CD4-positive, alpha-beta T cell (primary cell): ENCODE results near the gene PTGR2. TPM values are rescaled to one million over a fixed set of nuclear protein-coding genes. Genes with fewer than 3 reads are reported as not detected.
A peak's percentile ranks its signal among the peaks of the same experiment; 100 is the strongest.

Experiments
- ATAC-seq: fragments of 200-7000 bp; cut with Tn5 transposase; one replicate; pipeline ENCODE4 v1.10.0; 2022; ENCODE audit warnings: mild to moderate bottlenecking; ENCODE audit not compliant: poor library complexity
- CTCF ChIA-PET: fragments of 350-600 bp; sonication (Branson Sonifier 250); formaldehyde crosslinking; loops from one replicate; lab custom pipeline; 2021; ENCODE audit warnings: antibody characterized with exemption, inconsistent platforms; lab: Charles Lee
- POLR2A ChIA-PET: fragments of 350-600 bp; sonication (Branson Sonifier 250); formaldehyde crosslinking; loops from one replicate; lab custom pipeline; 2021; ENCODE audit warnings: antibody characterized with exemption, inconsistent platforms; lab: Charles Lee
- DNase-seq, 14 experiments: peaks; one replicate each; pipeline ENCODE4 v3.0.0-alpha.2; 2013 to 2020; ENCODE audit warnings: mixed read lengths in 2 of 14
- H3K27ac ChIP-seq, 2 donors: one replicate each; pipeline versions ENCODE4 v1.5.1 to v1.7.0; 2013; ENCODE audit warnings: low read length in 2 of 2, low read depth in 1 of 2, mild to moderate bottlenecking in 1 of 2
- H3K27me3 ChIP-seq, 2 experiments: 1 replicate in 1 of 2; 2 replicates in 1 of 2; pipeline versions ENCODE4 v1.6.1 to v1.7.0; 2013; ENCODE audit warnings: low read length in 2 of 2, control low read depth in 1 of 2, mild to moderate bottlenecking in 1 of 2, moderate library complexity in 1 of 2; ENCODE audit not compliant: insufficient read depth in 2 of 2, control insufficient read depth in 1 of 2
- H3K36me3 ChIP-seq: one replicate; pipeline ENCODE4 v1.6.1; 2013; ENCODE audit warnings: low read length, control low read depth; ENCODE audit not compliant: insufficient read depth
- H3K4me1 ChIP-seq: one replicate; pipeline ENCODE4 v1.6.1; 2013; ENCODE audit warnings: low read length, control low read depth; ENCODE audit not compliant: insufficient read depth
- H3K4me3 ChIP-seq: one replicate; pipeline ENCODE4 v1.5.1; 2013; ENCODE audit warnings: mild to moderate bottlenecking, low read length, moderate library complexity
- H3K9me3 ChIP-seq, 2 experiments: 1 replicate in 1 of 2; 2 replicates in 1 of 2; pipeline versions ENCODE4 v1.6.1 to v1.7.0; 2013; ENCODE audit warnings: low read length in 2 of 2, mild to moderate bottlenecking in 2 of 2, control low read depth in 1 of 2, moderate library complexity in 1 of 2; ENCODE audit not compliant: control insufficient read depth in 1 of 2, insufficient read depth in 1 of 2
- H3K27ac Mint-ChIP-seq: one replicate; pipeline ENCODE4 v1.8.0; 2020; ENCODE audit warnings: mixed read lengths
- H3K27me3 Mint-ChIP-seq: one replicate; pipeline ENCODE4 v1.8.0; 2021; ENCODE audit warnings: mixed read lengths
- H3K36me3 Mint-ChIP-seq: one replicate; pipeline ENCODE4 v1.8.0; 2021; ENCODE audit warnings: low read depth, mixed read lengths
- H3K4me1 Mint-ChIP-seq: one replicate; pipeline ENCODE4 v1.8.0; 2021; ENCODE audit warnings: low read depth, mixed read lengths
- H3K4me3 Mint-ChIP-seq: one replicate; pipeline ENCODE4 v1.8.0; 2020; ENCODE audit warnings: mild to moderate bottlenecking, mixed read lengths
- H3K9me3 Mint-ChIP-seq: one replicate; pipeline ENCODE4 v1.8.0; 2020; ENCODE audit warnings: mixed read lengths
- CTCF ChIP-seq: fragments of 200-600 bp; IDR thresholded peaks from one replicate; pipeline ENCODE4 v1.8.0; 2022; ENCODE audit warnings: antibody characterized with exemption, mild to moderate bottlenecking
- intact Hi-C, 2 experiments: fragments of 100-400 bp; cut with DNase I in 1 of 2; cut with micrococcal nuclease in 1 of 2; formaldehyde crosslinking; loops; one replicate each; pipeline versions ENCODE4 v1.15.1 to v1.9.0; 2023 to 2025; cut with DNase I, micrococcal nuclease
- total RNA-seq, 174 experiments: library from RNA in 2 of 174; stranded (reverse) in 2 of 174; gene quantifications; one replicate each; pipeline ENCODE4 v1.2.3 and lab custom pipeline; 2021 to 2026

The PTGR2 gene
- total RNA-seq, 2 experiments from 2014 or later, result 0.70 to 1.1 TPM

- Histone ChIP-seq H3K4me1 (peaks cover 7% of the 10 kb centered on the region), H3K9me3 (peaks cover 0 to 3% of the 10 kb centered on the region in 2 experiments), H3K4me3 (no peak overlapping the region), H3K36me3 (no peaks in the 10 kb centered on the region), H3K27me3 (no peaks in the 10 kb centered on the region), H3K27ac (no peak overlapping the region)
- peaks cover 4% of the 10 kb centered on the region for H3K36me3 Mint-ChIP-seq
- TF ChIP-seq CTCF, result no peak
- H3K4me1 Mint-ChIP-seq, result peaks cover 12% of the 10 kb centered on the region
- POLR2A ChIA-PET, result no interaction called here
- H3K27ac Mint-ChIP-seq, result no peak overlapping the region
- intact Hi-C loops, result no loop called here
- no peak for DNase-seq
- no peak overlapping the region for H3K4me3 Mint-ChIP-seq
- CTCF ChIA-PET, result no interaction called here
- ATAC-seq, result no peak
- no peaks in the 10 kb centered on the region for H3K9me3 Mint-ChIP-seq
- H3K27me3 Mint-ChIP-seq, result no peaks in the 10 kb centered on the region
Observed at GRCh38 chr14:73846947-73847346, 4.7 kb upstream of the PTGR2 start.

DNA sequence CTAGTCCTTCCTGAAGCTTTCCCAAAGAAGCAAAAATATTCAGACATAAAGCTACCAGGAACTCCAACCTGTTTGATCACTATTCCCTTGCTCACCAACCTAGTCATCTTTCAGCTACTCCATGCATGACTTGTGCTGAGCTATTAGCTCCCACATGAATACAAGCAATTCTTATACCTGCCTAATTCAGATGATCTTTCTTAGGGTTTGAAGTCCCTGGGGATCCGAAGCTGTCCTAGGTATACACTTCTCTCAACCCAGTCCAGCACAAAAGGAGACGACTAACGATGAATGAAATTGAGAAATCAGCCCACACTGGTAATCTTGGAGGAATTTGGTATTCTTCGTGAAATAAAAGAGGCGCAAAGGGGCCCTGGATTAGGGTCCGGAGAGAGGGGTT, 631 bp upstream of the PTGR2 start:
- peaks cover 24% of the 10 kb centered on the region for H3K4me1 Mint-ChIP-seq
- intact Hi-C loops, result loop anchor here in 1 of 2 experiments (5.0 kb wide), 1 partner anchor 36 kb away; the partner anchor contains the start of gene ZNF410
- no peak for TF ChIP-seq CTCF
- H3K27ac Mint-ChIP-seq, result peak overlapping the region; percentile 94
- peak overlapping the region; percentile 63 for H3K4me3 ChIP-seq
- no peak for ATAC-seq
- no peaks in the 10 kb centered on the region for H3K9me3 Mint-ChIP-seq
- peak overlapping the region; percentile 91 for H3K4me3 Mint-ChIP-seq
- no peaks in the 10 kb centered on the region for H3K36me3 ChIP-seq
- no peaks in the 10 kb centered on the region for H3K9me3 ChIP-seq
- H3K4me1 ChIP-seq, result peaks cover 17% of the 10 kb centered on the region
- ChIA-PET CTCF (interaction anchor here (0.9 to 1.6 kb wide), 3 partner anchors 27 to 93 kb away, joined by 3 read pairs; no protein-coding TSS in a partner anchor), POLR2A (interaction anchor here (0.5 to 3.0 kb wide), 26 partner anchors 9 to 912 kb away, joined by 3 to 33 read pairs (median 6); partner anchors contain the start of genes ACOT2, ACOT6, BBOF1 and COQ6)
- no peaks in the 10 kb centered on the region for H3K27me3 Mint-ChIP-seq
- H3K27me3 ChIP-seq, result no peaks in the 10 kb centered on the region
- no peak overlapping the region for H3K27ac ChIP-seq
- H3K36me3 Mint-ChIP-seq, result peaks cover 5% of the 10 kb centered on the region
- peak in 1 of 14 experiments; percentile 13 for DNase-seq

DNA sequence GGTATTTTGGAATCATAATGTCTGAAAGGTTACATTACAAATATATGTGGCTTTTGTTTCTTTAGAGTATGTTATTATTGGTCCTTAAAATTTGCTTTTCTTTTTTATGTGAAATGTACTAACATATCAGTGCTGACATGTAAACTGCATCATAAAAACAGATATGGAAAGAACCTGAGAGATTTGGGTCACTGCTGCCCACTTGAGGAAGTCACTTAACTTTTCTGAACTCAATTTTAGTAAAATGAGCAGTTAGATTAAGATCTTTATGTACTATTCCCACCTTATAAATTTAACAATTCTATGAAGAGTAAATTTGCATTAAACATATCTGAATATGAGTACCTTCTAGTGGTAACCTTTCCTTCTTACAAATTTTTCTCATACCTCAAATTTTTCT, 7.5 kb downstream of the PTGR2 start:
- ChIA-PET POLR2A (no interaction called here), CTCF (no interaction called here)
- H3K4me3 Mint-ChIP-seq, result no peak overlapping the region

More for the DNA sequence above, 7.5 kb downstream of the PTGR2 start:
- Mint-ChIP-seq H3K9me3 (no peaks in the 10 kb centered on the region), H3K4me1 (no peaks in the 10 kb centered on the region), H3K36me3 (peaks cover 16% of the 10 kb centered on the region), H3K27ac (no peak overlapping the region), H3K27me3 (no peaks in the 10 kb centered on the region)
- H3K4me1 ChIP-seq, result no peaks in the 10 kb centered on the region
- ATAC-seq (no peak), DNase-seq (no peak)
- H3K9me3 ChIP-seq, result no peaks in the 10 kb centered on the region
- no peaks in the 10 kb centered on the region for H3K36me3 ChIP-seq
- no peak overlapping the region for H3K27ac ChIP-seq
- no peak for TF ChIP-seq CTCF
- no peak overlapping the region for H3K4me3 ChIP-seq
- H3K27me3 ChIP-seq, result no peaks in the 10 kb centered on the region
- intact Hi-C loops, result no loop called here
